ENCODE measurements around the gene NHSL2. TPM values are rescaled to one million over a fixed set of nuclear protein-coding genes. Genes with fewer than 3 reads are reported as not detected.

Gene NHSL2
- total RNA-seq, 2 experiments from 2014 or later, result 0.10 to 0.31 TPM

DNA sequence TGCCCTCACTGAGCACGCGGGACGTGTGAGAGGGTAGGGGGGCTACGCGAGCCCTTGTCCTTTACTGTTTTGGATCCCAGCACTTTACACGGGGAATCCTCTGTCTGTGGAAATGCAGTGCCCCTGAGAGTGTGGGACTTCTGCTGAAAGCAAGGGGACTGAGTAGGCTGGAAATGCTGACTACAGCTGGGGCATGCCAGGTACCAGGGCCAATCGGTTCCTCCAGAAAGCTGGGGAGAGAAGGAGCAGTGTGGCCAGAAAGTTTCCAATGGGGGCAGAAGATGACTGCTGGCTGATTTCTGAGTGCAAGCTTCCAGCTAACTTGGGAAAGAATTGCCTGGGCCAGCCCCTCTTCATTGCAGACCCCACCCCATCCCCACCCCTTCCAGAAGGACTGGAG is 1.5 kb downstream of the NHSL2 start:
- no peaks in the 10 kb centered on the region for H3K4me1 Mint-ChIP-seq
- H3K4me3 Mint-ChIP-seq, result peak overlapping the region; percentile 10
- DNase-seq, result no peak
- no peak overlapping the region for H3K27ac Mint-ChIP-seq
- H3K9me3 Mint-ChIP-seq, result no peaks in the 10 kb centered on the region
- peaks cover 50% of the 10 kb centered on the region for H3K27me3 Mint-ChIP-seq
- no peaks in the 10 kb centered on the region for H3K36me3 Mint-ChIP-seq

DNA sequence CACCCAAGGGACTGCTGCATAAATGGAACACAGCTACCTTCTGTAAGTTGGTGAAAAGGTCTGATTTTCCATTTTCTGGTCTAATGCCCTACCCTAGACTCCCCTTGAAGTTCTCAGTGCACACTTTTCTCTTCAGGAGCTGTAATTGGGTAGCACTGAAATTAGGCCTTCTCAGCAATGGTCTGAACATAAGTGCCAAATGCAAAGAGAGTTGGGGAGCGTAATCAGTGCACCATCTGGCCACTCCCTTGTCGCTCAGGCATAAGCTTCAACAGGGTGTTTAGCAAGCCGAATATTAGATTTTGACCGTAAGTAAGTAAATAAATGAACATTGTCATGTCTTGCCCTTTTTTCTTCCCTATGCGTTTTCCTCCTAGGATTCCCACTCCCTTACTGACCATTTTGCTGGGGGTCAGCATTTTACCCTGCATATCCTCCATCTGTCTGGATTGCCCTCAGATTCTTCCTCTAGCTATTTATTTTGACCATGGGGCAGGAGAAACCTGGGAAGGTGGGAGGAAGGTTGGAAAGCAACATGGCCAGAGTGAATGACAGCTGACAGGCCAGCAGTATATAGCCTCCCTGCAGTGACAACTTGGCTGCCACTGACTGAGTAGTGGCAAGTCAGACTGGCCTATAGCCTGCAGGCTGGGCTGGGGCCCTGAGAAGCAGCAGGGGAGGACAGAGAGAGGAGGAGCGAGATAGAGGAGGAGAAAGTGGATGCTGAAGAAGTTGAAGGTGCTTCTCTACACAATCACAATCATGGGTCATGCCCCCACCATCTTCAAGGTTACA is 2.7 kb downstream of the NHSL2 start:
- H3K27ac Mint-ChIP-seq, result no peak overlapping the region
- no peaks in the 10 kb centered on the region for H3K4me1 Mint-ChIP-seq
- no peak overlapping the region for H3K4me3 Mint-ChIP-seq
- H3K9me3 Mint-ChIP-seq, result no peaks in the 10 kb centered on the region
- no peaks in the 10 kb centered on the region for H3K36me3 Mint-ChIP-seq
- H3K27me3 Mint-ChIP-seq, result peaks cover 41% of the 10 kb centered on the region
- DNase-seq, result no peak

DNA sequence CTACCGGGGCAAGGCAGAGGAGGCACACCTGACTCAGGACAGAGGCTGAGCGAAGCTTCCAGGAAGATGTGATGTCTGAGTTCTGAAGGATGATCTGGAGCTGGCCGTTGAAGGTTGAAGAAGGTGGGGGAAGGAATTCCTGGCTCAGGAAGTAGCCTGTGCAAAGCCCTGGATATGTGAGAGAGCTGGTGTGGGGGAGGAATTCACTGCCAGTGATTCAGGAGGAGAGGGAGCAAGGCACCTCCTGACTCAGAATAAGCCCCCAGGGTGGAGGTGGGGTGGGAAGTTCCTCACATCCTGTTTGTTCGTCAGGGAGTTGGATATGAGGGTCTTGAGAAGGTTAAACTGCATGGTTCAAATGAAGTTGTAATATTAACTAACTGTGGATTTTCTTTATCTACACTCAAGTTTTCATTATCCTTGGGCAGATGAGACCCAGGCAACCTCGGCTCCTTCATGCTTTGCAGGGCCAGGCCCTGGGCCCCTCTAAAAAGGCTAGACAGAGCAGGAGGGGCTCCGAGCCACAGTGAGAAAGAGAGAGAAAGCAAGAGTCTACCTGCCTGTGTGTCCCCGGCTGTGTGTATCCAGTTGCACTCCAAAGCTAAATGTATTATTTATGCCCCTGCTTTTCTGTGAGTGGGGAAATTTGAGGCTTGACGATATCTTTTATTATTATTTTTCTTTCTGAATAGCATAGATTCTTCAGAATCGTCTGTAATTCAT is 7.1 kb downstream of the NHSL2 start:
- no peaks in the 10 kb centered on the region for H3K9me3 Mint-ChIP-seq
- no peaks in the 10 kb centered on the region for H3K36me3 Mint-ChIP-seq
- DNase-seq, result no peak
- H3K27me3 Mint-ChIP-seq, result peaks cover 18% of the 10 kb centered on the region
- H3K4me3 Mint-ChIP-seq, result no peak overlapping the region
- H3K27ac Mint-ChIP-seq, result no peak overlapping the region
- H3K4me1 Mint-ChIP-seq, result no peaks in the 10 kb centered on the region

DNA sequence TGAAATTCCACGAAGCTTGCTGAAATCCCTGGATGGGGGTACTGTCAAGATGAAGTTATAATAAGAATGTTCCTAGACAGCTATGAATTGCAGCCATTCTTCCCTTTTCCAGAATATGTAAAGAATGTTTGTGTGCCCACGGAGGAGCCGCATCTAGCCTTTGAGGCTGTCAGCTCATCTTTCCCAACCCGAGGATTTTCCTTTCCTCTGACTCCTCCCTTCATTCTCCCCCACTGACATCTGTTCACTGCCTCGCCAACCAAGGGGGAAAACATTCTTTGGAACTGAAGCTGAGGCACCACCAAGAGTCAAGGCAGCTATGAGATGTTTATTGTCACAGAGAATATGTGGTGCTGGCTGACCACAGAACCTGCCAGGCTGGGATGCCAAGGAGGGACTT is 8.8 kb downstream of the NHSL2 start:
- Mint-ChIP-seq H3K4me3 (no peak overlapping the region), H3K27ac (no peak overlapping the region), H3K4me1 (no peaks in the 10 kb centered on the region), H3K9me3 (no peaks in the 10 kb centered on the region), H3K36me3 (no peaks in the 10 kb centered on the region), H3K27me3 (peaks cover 4% of the 10 kb centered on the region)
- DNase-seq, result no peak

DNA sequence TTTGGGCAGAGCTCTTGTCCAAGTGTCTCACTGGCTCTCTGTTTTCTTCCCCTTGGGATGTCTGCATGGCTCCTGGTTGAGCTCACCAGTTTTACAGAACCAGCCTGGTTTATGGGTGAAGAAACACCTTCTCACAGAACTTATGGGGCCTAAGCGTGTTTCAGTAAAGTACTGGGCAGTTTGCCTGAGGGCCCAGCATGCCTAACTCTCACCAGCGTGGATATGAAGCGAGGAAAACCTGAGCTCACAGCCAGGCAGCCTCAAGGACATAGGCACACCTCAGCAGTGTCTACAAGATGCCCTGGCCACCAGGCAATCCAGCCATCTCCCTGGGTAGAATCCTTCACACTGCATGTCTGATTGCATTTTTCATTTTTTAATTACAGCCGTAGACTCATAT is 9.2 kb downstream of the NHSL2 start:
- Mint-ChIP-seq H3K27ac (no peak overlapping the region), H3K36me3 (no peaks in the 10 kb centered on the region), H3K4me3 (no peak overlapping the region), H3K9me3 (no peaks in the 10 kb centered on the region), H3K27me3 (peaks cover 4% of the 10 kb centered on the region), H3K4me1 (no peaks in the 10 kb centered on the region)
- no peak for DNase-seq

DNA sequence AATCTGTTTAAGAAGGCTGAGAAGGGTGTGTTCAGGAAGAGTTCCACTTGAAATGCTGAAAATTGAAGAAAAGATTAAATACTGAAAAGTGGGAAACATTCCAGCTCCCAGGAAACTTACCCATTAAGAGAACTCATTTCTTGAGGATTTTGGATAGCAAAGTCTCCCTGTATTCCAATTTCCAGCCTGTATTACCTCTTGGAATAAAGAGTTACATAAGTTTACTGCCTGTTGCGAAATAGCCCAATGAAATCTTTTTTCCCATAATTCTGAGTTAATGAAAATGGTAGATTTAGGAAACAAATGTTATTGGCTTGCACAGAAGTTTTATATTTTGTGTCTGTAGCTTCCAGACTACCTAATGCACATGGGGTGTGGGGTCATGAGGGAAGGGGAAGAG is 12.0 kb downstream of the NHSL2 start:
- H3K27ac Mint-ChIP-seq, result no peak overlapping the region
- no peaks in the 10 kb centered on the region for H3K9me3 Mint-ChIP-seq
- no peaks in the 10 kb centered on the region for H3K36me3 Mint-ChIP-seq

DNA sequence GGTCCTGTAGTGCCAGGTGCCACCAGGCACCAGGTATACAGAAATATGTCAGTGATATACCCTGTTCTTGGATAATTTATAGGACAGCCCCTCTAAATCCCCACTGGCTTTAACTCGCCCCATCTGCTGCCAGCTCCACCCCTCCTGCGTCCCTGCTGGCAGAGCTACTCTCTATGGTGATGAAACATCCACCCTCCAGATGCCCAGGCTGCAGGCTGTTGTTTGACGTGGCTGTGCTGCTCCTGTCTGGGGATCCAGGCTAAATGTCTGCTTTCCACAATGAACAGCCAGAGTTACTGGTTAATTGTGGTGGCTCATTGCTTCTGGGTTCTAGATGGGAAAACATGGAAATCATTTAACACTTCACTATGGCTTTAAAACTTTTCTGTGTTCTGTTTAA is 12.9 kb downstream of the NHSL2 start:
- no peak overlapping the region for H3K4me3 Mint-ChIP-seq
- no peaks in the 10 kb centered on the region for H3K36me3 Mint-ChIP-seq
- no peak for DNase-seq
- H3K27me3 Mint-ChIP-seq, result peaks cover 4% of the 10 kb centered on the region
- H3K27ac Mint-ChIP-seq, result no peak overlapping the region
- H3K4me1 Mint-ChIP-seq, result no peaks in the 10 kb centered on the region
- H3K9me3 Mint-ChIP-seq, result no peaks in the 10 kb centered on the region

More for the DNA sequence above, 12.0 kb downstream of the NHSL2 start:
- Mint-ChIP-seq H3K27me3 (peaks cover 4% of the 10 kb centered on the region), H3K4me1 (no peaks in the 10 kb centered on the region), H3K4me3 (no peak overlapping the region)
- no peak for DNase-seq

DNA sequence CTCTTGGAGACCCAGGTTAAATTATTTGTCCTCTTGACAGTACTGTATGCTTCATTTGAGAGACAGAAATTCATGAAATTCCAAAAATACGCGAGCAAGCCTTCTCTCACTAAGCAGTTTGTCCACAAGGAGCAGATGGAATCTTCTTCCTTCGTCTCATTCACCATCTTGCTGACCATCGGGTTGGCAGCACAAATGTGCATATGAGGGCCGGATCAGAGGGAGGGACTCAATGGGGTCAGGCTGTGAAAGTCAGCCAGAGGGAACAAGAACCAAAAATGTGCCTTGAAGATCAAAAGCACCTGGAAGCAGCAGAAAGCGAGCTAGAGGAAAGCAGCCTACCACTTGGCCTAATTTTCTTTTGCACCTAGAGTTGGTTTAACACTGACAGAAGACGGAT is 16.4 kb downstream of the NHSL2 start:
- no peaks in the 10 kb centered on the region for H3K9me3 Mint-ChIP-seq
- H3K27ac Mint-ChIP-seq, result no peak overlapping the region
- no peak overlapping the region for H3K4me3 Mint-ChIP-seq
- H3K27me3 Mint-ChIP-seq, result peaks cover 4% of the 10 kb centered on the region
- H3K36me3 Mint-ChIP-seq, result no peaks in the 10 kb centered on the region
- no peaks in the 10 kb centered on the region for H3K4me1 Mint-ChIP-seq
- no peak for DNase-seq

DNA sequence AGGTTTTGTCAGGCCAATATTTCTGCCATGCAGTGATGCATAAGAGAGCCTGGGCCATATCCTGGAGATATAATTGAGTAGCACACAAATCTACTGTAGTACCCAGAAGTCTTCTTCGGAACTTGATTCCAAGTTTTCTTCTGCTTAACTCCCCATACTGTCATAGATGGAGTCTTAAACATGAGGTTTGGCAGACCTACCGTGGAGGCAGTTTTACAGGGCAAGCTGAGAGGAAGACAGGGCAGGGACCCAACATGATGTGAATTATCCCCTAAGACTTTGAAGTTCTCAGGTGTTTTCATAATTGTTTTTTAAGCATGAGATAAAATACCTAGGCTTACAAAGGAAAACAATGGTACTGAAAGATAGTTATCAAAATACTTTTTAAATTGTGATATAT is 18.2 kb downstream of the NHSL2 start:
- Mint-ChIP-seq H3K36me3 (no peaks in the 10 kb centered on the region), H3K4me3 (no peak overlapping the region), H3K9me3 (no peaks in the 10 kb centered on the region), H3K4me1 (no peaks in the 10 kb centered on the region), H3K27me3 (peaks cover under 1% of the 10 kb centered on the region), H3K27ac (no peak overlapping the region)
- DNase-seq, result no peak

DNA sequence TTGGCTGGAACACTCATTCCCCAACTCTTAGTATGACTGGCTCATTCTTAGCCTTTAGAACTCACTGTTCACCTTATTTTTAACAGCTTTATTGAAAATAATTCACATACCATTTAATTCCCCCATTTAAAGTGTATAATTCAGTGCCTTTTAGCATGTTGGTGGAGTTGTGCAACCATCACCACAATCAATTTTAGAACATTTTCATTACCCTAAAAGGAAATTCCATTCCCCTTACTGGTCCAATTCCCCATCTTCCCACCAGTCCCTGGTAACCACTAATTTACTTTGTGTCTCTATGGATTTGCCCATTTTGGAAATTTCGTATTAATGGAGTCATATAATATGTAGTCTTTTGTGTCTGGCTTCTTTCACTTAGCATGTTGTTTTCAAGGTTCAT is 19.7 kb downstream of the NHSL2 start:
- H3K27ac Mint-ChIP-seq, result no peak overlapping the region
- no peak for DNase-seq
- H3K27me3 Mint-ChIP-seq, result peaks cover 3% of the 10 kb centered on the region
- no peak overlapping the region for H3K4me3 Mint-ChIP-seq
- H3K36me3 Mint-ChIP-seq, result no peaks in the 10 kb centered on the region
- no peaks in the 10 kb centered on the region for H3K4me1 Mint-ChIP-seq
- H3K9me3 Mint-ChIP-seq, result no peaks in the 10 kb centered on the region

DNA sequence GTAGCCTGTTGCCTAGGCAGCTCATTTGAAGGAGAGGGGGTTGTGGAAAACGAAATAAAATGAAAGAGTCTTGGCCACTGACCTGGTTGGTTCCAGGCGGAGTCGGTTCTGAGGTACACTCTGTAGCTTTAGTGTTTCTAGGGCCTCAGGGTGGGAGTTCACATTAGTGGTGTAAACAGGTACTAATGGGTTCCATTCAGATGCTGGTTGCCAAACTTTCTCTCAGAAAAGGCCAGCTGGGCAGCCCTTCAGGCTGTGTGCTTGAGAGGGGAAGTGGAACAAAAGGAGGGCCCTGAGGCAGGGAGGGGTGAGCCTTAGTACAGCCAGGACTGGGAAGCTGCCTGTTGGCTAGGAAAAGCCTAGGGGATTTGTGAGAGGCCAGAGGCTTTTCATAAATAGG is 24.8 kb downstream of the NHSL2 start:
- Mint-ChIP-seq H3K27me3 (peaks cover 3% of the 10 kb centered on the region), H3K9me3 (no peaks in the 10 kb centered on the region), H3K4me3 (no peak overlapping the region), H3K4me1 (no peaks in the 10 kb centered on the region), H3K36me3 (no peaks in the 10 kb centered on the region), H3K27ac (no peak overlapping the region)
- no peak for DNase-seq

DNA sequence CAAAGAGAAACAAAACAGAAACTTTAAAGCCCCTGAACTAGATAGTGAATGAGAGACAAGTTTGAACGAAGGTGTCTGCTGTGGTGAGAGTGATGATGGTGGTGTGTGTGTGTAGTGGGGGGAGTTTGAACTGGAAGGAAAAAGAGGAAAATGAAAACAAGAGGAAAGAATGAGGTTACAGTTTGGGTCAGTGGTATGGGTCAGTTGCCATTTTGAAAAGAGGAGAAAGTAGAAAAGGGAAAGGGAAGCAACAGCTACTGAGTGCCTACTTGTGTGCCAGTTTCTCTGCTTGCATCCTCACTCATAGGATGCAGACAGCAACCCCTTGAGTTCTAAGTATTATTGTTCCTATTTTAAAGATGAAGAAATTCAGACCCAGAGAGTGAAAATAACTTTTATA is 26.0 kb downstream of the NHSL2 start:
- H3K27ac Mint-ChIP-seq, result no peak overlapping the region
- H3K4me1 Mint-ChIP-seq, result no peaks in the 10 kb centered on the region
- H3K27me3 Mint-ChIP-seq, result peaks cover 3% of the 10 kb centered on the region
- no peak for DNase-seq
- H3K4me3 Mint-ChIP-seq, result no peak overlapping the region
- no peaks in the 10 kb centered on the region for H3K9me3 Mint-ChIP-seq
- no peaks in the 10 kb centered on the region for H3K36me3 Mint-ChIP-seq

DNA sequence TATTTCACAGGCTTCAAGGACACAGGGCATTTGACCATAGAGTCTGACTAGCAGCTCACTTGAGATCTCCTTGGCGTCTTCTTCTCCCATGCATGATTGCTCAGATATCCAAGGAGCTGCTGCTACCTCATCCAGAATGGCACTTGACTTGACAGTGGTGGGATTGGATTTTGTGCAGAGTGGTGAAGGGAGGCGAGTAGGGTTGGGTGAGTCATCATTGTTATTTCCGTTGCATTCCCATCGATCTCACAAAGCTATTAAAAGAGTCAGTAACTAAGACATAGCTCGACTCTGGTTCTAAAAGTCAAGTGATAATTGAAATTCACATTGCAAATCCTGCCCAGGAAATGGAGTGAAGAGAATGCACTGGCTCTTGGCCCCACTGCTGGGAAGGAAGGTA is 27.7 kb downstream of the NHSL2 start:
- Mint-ChIP-seq H3K36me3 (no peaks in the 10 kb centered on the region), H3K4me3 (no peak overlapping the region), H3K9me3 (no peaks in the 10 kb centered on the region), H3K4me1 (no peaks in the 10 kb centered on the region), H3K27me3 (peaks cover 3% of the 10 kb centered on the region), H3K27ac (no peak overlapping the region)
- no peak for DNase-seq

DNA sequence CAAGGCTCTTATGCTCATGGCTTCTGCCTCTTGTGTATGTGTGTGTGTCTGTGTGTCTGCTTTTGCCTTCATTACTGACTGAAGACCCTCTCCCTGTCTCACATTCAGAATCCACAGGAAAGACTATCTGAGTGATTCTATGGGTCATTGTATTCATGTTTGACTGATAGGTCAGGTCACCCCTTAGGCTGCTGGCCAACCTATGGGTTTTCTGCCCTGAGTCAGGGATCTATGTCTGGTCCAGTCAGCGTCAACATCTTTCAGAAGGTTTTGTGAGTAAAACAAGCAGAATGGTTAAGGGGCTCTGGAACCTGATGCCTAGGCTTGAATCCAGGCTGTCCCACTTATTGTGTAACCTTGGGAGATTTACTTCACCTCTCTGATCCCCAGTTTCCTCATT is 30.5 kb downstream of the NHSL2 start:
- H3K27me3 Mint-ChIP-seq, result no peaks in the 10 kb centered on the region
- no peak overlapping the region for H3K4me3 Mint-ChIP-seq
- no peak for DNase-seq
- no peaks in the 10 kb centered on the region for H3K4me1 Mint-ChIP-seq
- no peaks in the 10 kb centered on the region for H3K36me3 Mint-ChIP-seq
- H3K9me3 Mint-ChIP-seq, result no peaks in the 10 kb centered on the region
- no peak overlapping the region for H3K27ac Mint-ChIP-seq

DNA sequence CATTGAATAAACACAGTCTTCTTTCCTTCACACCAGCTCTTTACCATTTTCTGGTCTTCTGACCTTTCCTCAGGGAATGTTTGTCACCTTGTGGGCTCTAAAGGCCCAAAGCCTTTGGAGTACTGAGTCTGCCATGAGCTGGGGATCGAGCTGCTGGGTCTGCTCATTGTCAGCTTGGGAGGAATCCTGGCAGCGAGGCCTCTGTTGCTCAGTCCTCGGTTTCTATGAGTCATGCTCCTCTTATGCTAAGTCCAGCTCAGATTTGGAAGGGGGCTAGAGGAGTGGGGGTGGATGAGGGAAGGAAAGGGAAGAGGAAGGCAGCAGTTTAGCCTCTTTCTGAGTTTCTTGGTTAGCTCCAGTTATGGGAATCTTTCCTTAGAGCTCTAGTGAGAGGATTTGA is 31.1 kb downstream of the NHSL2 start:
- Mint-ChIP-seq H3K9me3 (no peaks in the 10 kb centered on the region), H3K27ac (no peak overlapping the region), H3K4me3 (no peak overlapping the region), H3K36me3 (no peaks in the 10 kb centered on the region), H3K27me3 (no peaks in the 10 kb centered on the region), H3K4me1 (no peaks in the 10 kb centered on the region)
- no peak for DNase-seq

DNA sequence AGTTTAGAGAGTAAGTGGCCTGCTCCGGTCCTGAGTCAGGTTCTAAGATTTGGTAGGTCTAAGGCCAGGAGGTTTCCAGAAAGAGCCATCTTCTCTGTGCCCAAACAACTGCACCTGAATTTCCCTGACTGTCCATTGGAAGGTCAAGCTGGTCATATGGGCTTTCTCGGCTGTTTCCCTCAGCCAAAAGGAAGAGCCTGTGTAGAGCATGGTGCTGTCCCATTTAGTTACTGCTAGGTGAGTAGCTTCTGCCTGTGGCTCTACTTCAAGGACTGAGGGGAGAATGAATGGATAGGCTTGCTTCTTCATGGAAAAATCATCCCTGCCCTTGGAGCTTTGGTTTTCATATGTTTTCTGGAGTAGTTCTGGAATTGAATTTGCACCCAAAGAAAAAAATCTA is 33.7 kb downstream of the NHSL2 start:
- H3K4me1 Mint-ChIP-seq, result no peaks in the 10 kb centered on the region
- no peaks in the 10 kb centered on the region for H3K36me3 Mint-ChIP-seq
- H3K27me3 Mint-ChIP-seq, result no peaks in the 10 kb centered on the region
- H3K4me3 Mint-ChIP-seq, result no peak overlapping the region
- no peaks in the 10 kb centered on the region for H3K9me3 Mint-ChIP-seq
- DNase-seq, result no peak
- no peak overlapping the region for H3K27ac Mint-ChIP-seq

Measured in activated naive CD8-positive, alpha-beta T cell treated with anti-CD3 and anti-CD28 coated beads for 36 hours (primary cell).